Loucy (cell line): ENCODE results near the gene KIF16B.

Experiments
- H2AFZ ChIP-seq: fragments of 200-600 bp; sonication (generic); 2 replicates; pipeline ENCODE4 v1.6.0; 2016; ENCODE audit warnings: antibody characterized with exemption, mild to moderate bottlenecking, low read length, moderate library complexity
- H3F3A ChIP-seq: fragments of 200-600 bp; 2 replicates; pipeline ENCODE4 v1.6.0; 2016; ENCODE audit warnings: antibody characterized with exemption, low read depth, mild to moderate bottlenecking
- H3K27me3 ChIP-seq: fragments of 200-600 bp; sonication (generic); 2 replicates; pipeline ENCODE4 v1.6.1; 2014; ENCODE audit warnings: low read length, mild to moderate bottlenecking; ENCODE audit not compliant: insufficient read depth, poor library complexity, severe bottlenecking
- H3K36me3 ChIP-seq: fragments of 200-600 bp; sonication (generic); 2 replicates; pipeline ENCODE4 v1.6.1; 2016; ENCODE audit warnings: low read length; ENCODE audit not compliant: insufficient read depth
- H3K4me1 ChIP-seq: fragments of 200-600 bp; sonication (generic); 2 replicates; pipeline ENCODE4 v1.5.1; 2014; ENCODE audit warnings: low read length, mild to moderate bottlenecking; ENCODE audit not compliant: insufficient read depth, poor library complexity, severe bottlenecking
- H3K4me2 ChIP-seq: fragments of 200-600 bp; sonication (generic); 2 replicates; pipeline ENCODE4 v1.6.0; 2014; ENCODE audit warnings: antibody characterized with exemption, low read length, low read depth, mild to moderate bottlenecking; ENCODE audit not compliant: poor library complexity, severe bottlenecking
- H3K4me3 ChIP-seq: fragments of 200-600 bp; sonication (generic); 2 replicates; pipeline ENCODE4 v1.5.1; 2014; ENCODE audit warnings: low read length, mild to moderate bottlenecking, mixed read lengths; ENCODE audit not compliant: poor library complexity, severe bottlenecking
- H3K79me2 ChIP-seq: fragments of 200-600 bp; sonication (generic); 2 replicates; pipeline ENCODE4 v1.6.1; 2014; ENCODE audit warnings: low read length; ENCODE audit not compliant: insufficient read depth
- H3K9ac ChIP-seq: fragments of 200-600 bp; sonication (generic); 2 replicates; pipeline ENCODE4 v1.6.0; 2014; ENCODE audit warnings: mild to moderate bottlenecking, low read depth, low read length, moderate library complexity; ENCODE audit not compliant: poor library complexity, severe bottlenecking
- H3K9me2 ChIP-seq: fragments of 200-600 bp; sonication (generic); replicated peaks from 2 replicates; pipeline ENCODE4 v1.6.1; 2016; ENCODE audit warnings: low read depth, low read length, mixed read lengths
- H3K9me3 ChIP-seq: fragments of 200-600 bp; sonication (generic); 2 replicates; pipeline ENCODE4 v1.6.1; 2014; ENCODE audit warnings: mild to moderate bottlenecking, antibody characterized with exemption, low read length, low read depth; ENCODE audit not compliant: insufficient read depth
- H4K20me1 ChIP-seq: fragments of 200-600 bp; sonication (generic); 2 replicates; pipeline ENCODE4 v1.6.0; 2014; ENCODE audit warnings: antibody characterized with exemption, low read length, mild to moderate bottlenecking; ENCODE audit not compliant: insufficient read depth, poor library complexity, severe bottlenecking
- EZH2phosphoT487 ChIP-seq: fragments of 200-600 bp; IDR thresholded peaks from 2 replicates; pipeline ENCODE4 v1.6.1; 2018; ENCODE audit warnings: antibody characterized with exemption, mild to moderate bottlenecking, moderate library complexity, borderline replicate concordance
- TF ChIP-seq, protein P1 (sequence below): fragments of 200-600 bp; sonication (generic); conservative IDR thresholded peaks from 2 replicates; pipeline ENCODE4 v1.5.1; 2014; ENCODE audit warnings: mild to moderate bottlenecking, antibody characterized with exemption, low read length

The KIF16B gene

DNA sequence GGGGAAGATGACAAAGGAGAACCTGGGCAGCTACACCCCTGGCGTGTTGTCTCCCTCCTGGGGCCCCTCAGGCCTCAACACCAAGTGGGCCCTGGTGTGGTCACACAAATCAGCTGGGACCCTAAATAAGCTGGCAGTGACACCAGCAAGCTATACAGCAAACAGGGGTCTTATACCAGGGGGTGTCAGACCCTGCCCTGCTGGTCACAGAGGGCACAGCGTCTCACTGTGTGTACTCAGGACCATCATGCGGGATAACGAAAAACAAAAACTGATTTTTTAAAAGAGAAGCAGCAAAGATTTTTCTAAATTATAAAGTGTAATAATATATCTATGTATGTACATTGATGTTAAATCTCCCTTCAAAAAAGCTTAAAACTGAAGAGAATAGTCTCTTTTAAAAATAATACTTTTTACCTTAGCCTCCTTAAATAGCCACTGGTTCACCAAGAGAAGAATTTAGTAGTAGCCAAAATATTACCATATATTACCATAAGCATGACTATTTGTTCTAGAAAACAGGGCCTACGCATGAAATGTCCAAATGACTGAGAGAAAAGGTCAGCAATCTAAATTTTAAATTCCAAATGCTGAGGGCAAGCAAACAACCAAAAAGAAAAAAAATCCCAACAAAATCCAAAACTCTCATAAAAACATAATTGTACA, 220.4 kb downstream of the KIF16B start:
- H3K9me3 ChIP-seq: no peaks in the 10 kb centered on the region
- H3K4me1 ChIP-seq: no peaks in the 10 kb centered on the region
- no peaks in the 10 kb centered on the region for H4K20me1 ChIP-seq
- H3K4me3 ChIP-seq: no peak overlapping the region
- H3K36me3 ChIP-seq: no peaks in the 10 kb centered on the region
- no peaks in the 10 kb centered on the region for H3F3A ChIP-seq
- no peaks in the 10 kb centered on the region for H3K9me2 ChIP-seq
- H3K9ac ChIP-seq: no peak overlapping the region
- TF ChIP-seq EZH2phosphoT487: no peak
- TF ChIP-seq, protein P1, sequence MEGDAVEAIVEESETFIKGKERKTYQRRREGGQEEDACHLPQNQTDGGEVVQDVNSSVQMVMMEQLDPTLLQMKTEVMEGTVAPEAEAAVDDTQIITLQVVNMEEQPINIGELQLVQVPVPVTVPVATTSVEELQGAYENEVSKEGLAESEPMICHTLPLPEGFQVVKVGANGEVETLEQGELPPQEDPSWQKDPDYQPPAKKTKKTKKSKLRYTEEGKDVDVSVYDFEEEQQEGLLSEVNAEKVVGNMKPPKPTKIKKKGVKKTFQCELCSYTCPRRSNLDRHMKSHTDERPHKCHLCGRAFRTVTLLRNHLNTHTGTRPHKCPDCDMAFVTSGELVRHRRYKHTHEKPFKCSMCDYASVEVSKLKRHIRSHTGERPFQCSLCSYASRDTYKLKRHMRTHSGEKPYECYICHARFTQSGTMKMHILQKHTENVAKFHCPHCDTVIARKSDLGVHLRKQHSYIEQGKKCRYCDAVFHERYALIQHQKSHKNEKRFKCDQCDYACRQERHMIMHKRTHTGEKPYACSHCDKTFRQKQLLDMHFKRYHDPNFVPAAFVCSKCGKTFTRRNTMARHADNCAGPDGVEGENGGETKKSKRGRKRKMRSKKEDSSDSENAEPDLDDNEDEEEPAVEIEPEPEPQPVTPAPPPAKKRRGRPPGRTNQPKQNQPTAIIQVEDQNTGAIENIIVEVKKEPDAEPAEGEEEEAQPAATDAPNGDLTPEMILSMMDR: no peak
- no peak overlapping the region for H2AFZ ChIP-seq
- no peaks in the 10 kb centered on the region for H3K79me2 ChIP-seq
- H3K4me2 ChIP-seq: no peak overlapping the region
- no peaks in the 10 kb centered on the region for H3K27me3 ChIP-seq

DNA sequence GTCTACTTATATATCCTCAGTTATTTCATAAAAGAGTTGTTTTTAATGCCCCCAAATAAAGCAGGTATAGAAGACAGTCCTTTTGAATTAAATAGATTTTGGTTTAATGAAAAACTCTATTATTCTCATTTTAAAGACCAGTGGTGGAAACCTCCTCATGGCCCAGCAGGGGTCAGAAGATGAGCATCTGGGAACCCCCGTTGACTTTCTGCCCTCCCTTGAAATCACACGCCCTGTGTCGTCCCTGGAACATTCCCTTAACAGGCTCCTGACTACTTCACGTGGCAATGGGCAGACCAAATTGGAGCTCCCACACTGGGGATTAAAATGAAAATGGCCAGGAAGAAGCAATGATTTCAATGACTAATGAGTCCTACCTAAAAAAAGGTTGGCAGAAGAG, 220.9 kb downstream of the KIF16B start:
- no peaks in the 10 kb centered on the region for H3K79me2 ChIP-seq
- no peaks in the 10 kb centered on the region for H3K36me3 ChIP-seq
- H3K4me1 ChIP-seq: no peaks in the 10 kb centered on the region
- H4K20me1 ChIP-seq: no peaks in the 10 kb centered on the region
- H3K27me3 ChIP-seq: no peaks in the 10 kb centered on the region
- no peak overlapping the region for H3K4me2 ChIP-seq
- H3K4me3 ChIP-seq: no peak overlapping the region
- no peaks in the 10 kb centered on the region for H3K9me2 ChIP-seq
- TF ChIP-seq, protein P1: no peak
- TF ChIP-seq EZH2phosphoT487: no peak
- H3F3A ChIP-seq: no peaks in the 10 kb centered on the region
- H2AFZ ChIP-seq: no peak overlapping the region
- no peaks in the 10 kb centered on the region for H3K9me3 ChIP-seq
- no peak overlapping the region for H3K9ac ChIP-seq

DNA sequence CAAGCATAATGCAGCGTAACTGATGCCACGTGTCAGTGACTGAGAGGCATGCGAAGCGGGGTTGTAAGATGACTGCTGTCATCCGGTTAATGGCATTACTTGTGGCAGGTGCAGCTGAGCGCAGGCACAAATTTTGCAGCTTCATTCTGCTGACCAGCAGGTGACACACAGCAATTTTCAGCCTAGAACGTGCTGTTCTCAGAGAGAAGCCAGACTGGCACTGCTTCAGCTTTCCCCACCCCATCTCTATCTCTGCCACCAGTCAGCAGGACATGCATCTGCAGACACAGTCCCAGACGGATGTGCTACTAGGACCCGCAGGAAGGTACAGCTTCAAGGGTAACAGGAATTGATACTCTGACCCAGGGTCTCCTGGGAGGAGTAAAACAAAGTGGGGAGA, 221.8 kb downstream of the KIF16B start:
- Histone ChIP-seq H3K4me3 (no peak overlapping the region), H2AFZ (no peak overlapping the region), H3K9me3 (no peaks in the 10 kb centered on the region), H3K36me3 (no peaks in the 10 kb centered on the region), H3K79me2 (no peaks in the 10 kb centered on the region), H3K4me1 (no peaks in the 10 kb centered on the region), H3F3A (no peaks in the 10 kb centered on the region), H3K9me2 (no peaks in the 10 kb centered on the region), H3K9ac (no peak overlapping the region), H3K4me2 (no peak overlapping the region), H3K27me3 (no peaks in the 10 kb centered on the region), H4K20me1 (no peaks in the 10 kb centered on the region)
- TF ChIP-seq, protein P1: no peak
